HCT116 (cell line): ENCODE results near the gene AWAT2. TPM values are rescaled to one million over a fixed set of nuclear protein-coding genes. Genes with fewer than 3 reads are reported as not detected.

Source experiments
- ATAC-seq: fragments of 200-7000 bp; cut with Tn5 transposase; 2 replicates; pipeline ENCODE4 v1.9.1; 2020; ENCODE audit warnings: mild to moderate bottlenecking, moderate library complexity
- BruUV-seq: library from RNA; stranded (reverse); fragments of 400-500 nt; replicated peaks from 2 replicates; lab custom pipeline; 2021; lab: Mats Ljungman, UMichigan
- CTCF ChIA-PET: fragments of 300-600 bp; sonication (Branson Sonifier 250); formaldehyde crosslinking; loops from one replicate; lab custom pipeline; 2021; ENCODE audit warnings: antibody characterized with exemption; lab: Charles Lee
- POLR2A ChIA-PET: fragments of 300-600, 350-600 bp; sonication (Branson Sonifier 250); formaldehyde crosslinking; loops from one replicate; lab custom pipeline; 2021; ENCODE audit warnings: antibody characterized with exemption; lab: Charles Lee
- RAD21 ChIA-PET, 2 experiments: fragments of 300-600 bp; sonication (Branson Sonifier 250); formaldehyde crosslinking; loops; one replicate each; lab custom pipeline; 2023; ENCODE audit warnings: low total read pairs in 2 of 2; ENCODE audit not compliant: uncharacterized antibody in 2 of 2, unreplicated experiment in 2 of 2, low non-redundant PET in 1 of 2; lab: Charles Lee
- DNase-seq: peaks from one replicate; pipeline ENCODE4 v3.0.0-alpha.2; 2010; ENCODE audit warnings: low read depth, low spot score
- H2AFZ ChIP-seq: fragments of 200-600 bp; shearing (Covaris generic), sonication (generic); 2 replicates; pipeline ENCODE4 v1.6.1; 2017; ENCODE audit warnings: low read depth, mixed run types, mixed read lengths, antibody characterized with exemption, low read length; ENCODE audit not compliant: poor library complexity, severe bottlenecking
- H3K27ac ChIP-seq: 2 replicates; pipeline ENCODE4 v1.5.1; 2012; ENCODE audit warnings: low read depth, low read length
- H3K27me3 ChIP-seq: fragments of 200-600 bp; sonication (generic); 2 replicates; pipeline ENCODE4 v1.6.1; 2016; ENCODE audit warnings: mixed run types, low read length, mixed read lengths; ENCODE audit not compliant: insufficient read depth
- H3K36me3 ChIP-seq, 2 experiments: fragments of 200-500 bp in 1 of 2; fragments of 200-600 bp in 1 of 2; sonication (Bioruptor generic) in 1 of 2; sonication (generic) in 1 of 2; 2 replicates each; pipeline versions ENCODE4 v1.5.1 to v1.6.1; 2014 to 2016; ENCODE audit warnings: low read length in 2 of 2, inconsistent platforms in 1 of 2, mixed read lengths in 1 of 2, mixed run types in 1 of 2; ENCODE audit not compliant: insufficient read depth in 2 of 2, control insufficient read depth in 1 of 2
- H3K4me1 ChIP-seq, 2 experiments: fragments of 200-600 bp in 1 of 2; sonication (generic) in 1 of 2; 2 replicates each; pipeline versions ENCODE4 v1.5.1 to v1.6.1; 2012 to 2017; ENCODE audit warnings: low read length in 2 of 2, inconsistent platforms in 1 of 2, mild to moderate bottlenecking in 1 of 2, mixed read lengths in 1 of 2, mixed run types in 1 of 2, moderate library complexity in 1 of 2; ENCODE audit not compliant: insufficient read depth in 2 of 2, control insufficient read depth in 1 of 2
- H3K4me2 ChIP-seq: fragments of 200-600 bp; sonication (generic); 2 replicates; pipeline ENCODE4 v1.6.1; 2017; ENCODE audit warnings: mixed run types, low read length, mixed read lengths
- H3K4me3 ChIP-seq, 2 experiments: fragments of 200-600 bp in 1 of 2; sonication (generic) in 1 of 2; replicated peaks in 1 of 2; 2 replicates each; pipeline ENCODE4 v1.5.1; 2011 to 2016; ENCODE audit warnings: low read length in 2 of 2, control low read depth in 1 of 2, low read depth in 1 of 2, mild to moderate bottlenecking in 1 of 2, mixed read lengths in 1 of 2, mixed run types in 1 of 2
- H3K79me2 ChIP-seq: fragments of 200-600 bp; sonication (generic); 2 replicates; pipeline ENCODE4 v1.6.1; 2017; ENCODE audit warnings: mild to moderate bottlenecking, mixed run types, low read length, moderate library complexity, mixed read lengths; ENCODE audit not compliant: insufficient read depth
- H3K9ac ChIP-seq: fragments of 200-600 bp; sonication (generic); 2 replicates; pipeline ENCODE4 v1.6.1; 2016; ENCODE audit warnings: low read length, mixed read lengths
- H3K9me2 ChIP-seq: fragments of 200-600 bp; sonication (generic), shearing (Covaris generic); 2 replicates; pipeline ENCODE4 v1.6.1; 2017; ENCODE audit warnings: mixed run types, mild to moderate bottlenecking, moderate library complexity; ENCODE audit not compliant: insufficient read depth
- H3K9me3 ChIP-seq, 2 experiments: fragments of 200-500 bp in 1 of 2; fragments of 200-600 bp in 1 of 2; sonication (Bioruptor generic) in 1 of 2; sonication (generic) in 1 of 2; 2 replicates each; pipeline ENCODE4 v1.6.1; 2014 to 2017; ENCODE audit warnings: low read length in 2 of 2, mixed read lengths in 2 of 2, inconsistent platforms in 1 of 2, low read depth in 1 of 2, mild to moderate bottlenecking in 1 of 2, mixed run types in 1 of 2, moderate library complexity in 1 of 2; ENCODE audit not compliant: control insufficient read depth in 1 of 2, insufficient read depth in 1 of 2
- H4K20me1 ChIP-seq: fragments of 200-600 bp; sonication (generic), shearing (Covaris generic); 2 replicates; pipeline ENCODE4 v1.6.1; 2017; ENCODE audit warnings: mixed run types, mild to moderate bottlenecking, moderate library complexity; ENCODE audit not compliant: insufficient read depth
- CBX3 ChIP-seq: IDR thresholded peaks from 2 replicates; pipeline ENCODE4 v1.6.1; 2012; ENCODE audit warnings: low read depth
- CEBPB ChIP-seq: IDR thresholded peaks from 2 replicates; pipeline ENCODE4 v1.6.1; 2012; ENCODE audit warnings: low read depth
- EGR1 ChIP-seq: IDR thresholded peaks from 2 replicates; pipeline ENCODE4 v1.6.1; 2012; ENCODE audit warnings: low read depth
- POLR2AphosphoS5 ChIP-seq: IDR thresholded peaks from 2 replicates; pipeline ENCODE4 v1.6.1; 2011; ENCODE audit warnings: mild to moderate bottlenecking, low read depth, low read length, moderate library complexity
- SIN3A ChIP-seq: IDR thresholded peaks from 2 replicates; pipeline ENCODE4 v1.6.1; 2012; ENCODE audit warnings: low read depth
- SP1 ChIP-seq: IDR thresholded peaks from 2 replicates; pipeline ENCODE4 v1.6.1; 2012; ENCODE audit warnings: low read depth
- SRF ChIP-seq: IDR thresholded peaks from 2 replicates; pipeline ENCODE4 v1.6.1; 2012; ENCODE audit warnings: low read depth
- YY1 ChIP-seq: IDR thresholded peaks from 2 replicates; pipeline ENCODE4 v1.6.1; 2011; ENCODE audit warnings: low read length, low read depth, moderate library complexity, mild to moderate bottlenecking; ENCODE audit not compliant: insufficient replicate concordance; ENCODE audit errors: extremely low read depth
- ZNF274 ChIP-seq: fragments of 200-500 bp; sonication (Bioruptor generic); IDR thresholded peaks from 2 replicates; pipeline ENCODE4 v1.6.1; 2014; ENCODE audit warnings: mild to moderate bottlenecking, low read depth, low read length, inconsistent platforms
- intact Hi-C: fragments of 100-400 bp; cut with micrococcal nuclease; formaldehyde crosslinking; loops from 2 replicates; pipeline ENCODE4 v1.10.0; 2022
- total RNA-seq: library from RNA; stranded (reverse); gene quantifications from one replicate; pipeline ENCODE4 v1.2.1, GENCODE V29; 2021; ENCODE audit not compliant: unreplicated experiment
- TF ChIP-seq, protein P1 (sequence below), 3 experiments: fragments of 200-600 bp in 1 of 3; sonication (generic) in 1 of 3; IDR thresholded peaks in 2 of 3; conservative IDR thresholded peaks in 1 of 3; 2 replicates each; pipeline ENCODE4 v1.5.1; 2012 to 2017; ENCODE audit warnings: low read depth in 2 of 3, low read length in 2 of 3, antibody characterized with exemption in 1 of 3, borderline replicate concordance in 1 of 3, control low read depth in 1 of 3, mild to moderate bottlenecking in 1 of 3, mixed read lengths in 1 of 3, mixed run types in 1 of 3, moderate library complexity in 1 of 3; ENCODE audit not compliant: insufficient read depth in 1 of 3
- TF ChIP-seq, protein P2 (sequence below): IDR thresholded peaks from 2 replicates; pipeline ENCODE4 v1.6.1; 2011; ENCODE audit warnings: mild to moderate bottlenecking, low read length, moderate library complexity; ENCODE audit not compliant: insufficient replicate concordance; ENCODE audit errors: extremely low read depth
- TF ChIP-seq, protein P3 (sequence below): IDR thresholded peaks from 2 replicates; pipeline ENCODE4 v1.6.1; 2012

Gene AWAT2
- total RNA-seq, 1 experiment from 2014 or later: not detected

DNA sequence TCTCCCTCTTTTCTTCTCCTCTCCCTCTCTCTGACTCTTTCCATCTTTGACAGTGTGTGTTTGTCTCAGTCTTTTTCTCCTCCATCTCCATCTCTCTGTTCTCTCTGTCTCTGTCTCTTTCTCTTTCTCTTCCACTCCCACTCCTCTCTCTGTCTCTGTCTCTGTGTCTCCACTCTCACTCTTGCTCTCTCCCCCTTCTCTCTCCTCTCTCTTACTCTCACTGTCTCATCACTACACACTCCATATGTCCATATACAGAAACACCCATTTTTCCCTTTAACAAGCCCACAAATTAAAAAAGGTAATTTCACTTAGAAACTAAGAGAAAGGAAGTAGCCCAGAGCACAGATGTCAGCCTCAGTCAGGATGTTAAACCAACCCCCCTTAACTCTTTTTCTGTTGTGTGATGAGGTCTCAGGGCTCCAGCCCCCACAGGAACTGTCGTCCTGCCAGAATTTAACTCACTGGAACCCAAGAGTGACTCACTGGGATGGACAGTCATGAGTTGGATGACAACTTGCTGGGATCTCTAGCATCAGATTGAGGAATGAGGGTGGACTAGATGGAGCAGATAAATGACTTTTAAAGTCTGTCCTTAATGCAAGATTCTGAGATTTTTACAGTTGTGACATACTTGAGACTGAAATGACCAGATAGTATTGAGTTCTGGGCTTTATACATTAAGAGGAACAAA lies 40.0 kb upstream of the AWAT2 start:
- RAD21 ChIA-PET: no interaction called here
- no TSS peak for BruUV-seq
- Histone ChIP-seq H4K20me1 (no peaks in the 10 kb centered on the region), H3K4me1 (no peaks in the 10 kb centered on the region), H3K4me3 (no peak overlapping the region), H3K36me3 (no peaks in the 10 kb centered on the region), H3K27ac (no peak overlapping the region), H3K9me2 (no peaks in the 10 kb centered on the region)
- intact Hi-C loops: loop anchor here (10.0 kb wide), 2 partner anchors 475 to 1265 kb away; partner anchors contain the start of genes EDA and EFNB1
- CTCF ChIA-PET: no interaction called here
- TF ChIP-seq, protein P1, sequence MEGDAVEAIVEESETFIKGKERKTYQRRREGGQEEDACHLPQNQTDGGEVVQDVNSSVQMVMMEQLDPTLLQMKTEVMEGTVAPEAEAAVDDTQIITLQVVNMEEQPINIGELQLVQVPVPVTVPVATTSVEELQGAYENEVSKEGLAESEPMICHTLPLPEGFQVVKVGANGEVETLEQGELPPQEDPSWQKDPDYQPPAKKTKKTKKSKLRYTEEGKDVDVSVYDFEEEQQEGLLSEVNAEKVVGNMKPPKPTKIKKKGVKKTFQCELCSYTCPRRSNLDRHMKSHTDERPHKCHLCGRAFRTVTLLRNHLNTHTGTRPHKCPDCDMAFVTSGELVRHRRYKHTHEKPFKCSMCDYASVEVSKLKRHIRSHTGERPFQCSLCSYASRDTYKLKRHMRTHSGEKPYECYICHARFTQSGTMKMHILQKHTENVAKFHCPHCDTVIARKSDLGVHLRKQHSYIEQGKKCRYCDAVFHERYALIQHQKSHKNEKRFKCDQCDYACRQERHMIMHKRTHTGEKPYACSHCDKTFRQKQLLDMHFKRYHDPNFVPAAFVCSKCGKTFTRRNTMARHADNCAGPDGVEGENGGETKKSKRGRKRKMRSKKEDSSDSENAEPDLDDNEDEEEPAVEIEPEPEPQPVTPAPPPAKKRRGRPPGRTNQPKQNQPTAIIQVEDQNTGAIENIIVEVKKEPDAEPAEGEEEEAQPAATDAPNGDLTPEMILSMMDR (IDR thresholded peaks at IDR 0.05 in 2 of 3, conservative IDR thresholded peaks at IDR 0.05 in 1 of 3; ENCODE audit: borderline replicate concordance in 1 of 3, insufficient read depth in 1 of 3, low read depth in 2 of 3, low read length in 2 of 3): no peak
- no peak for TF ChIP-seq CEBPB
- TF ChIP-seq SP1: no peak
- TF ChIP-seq ZNF274: no peak
- TF ChIP-seq POLR2AphosphoS5: no peak
- TF ChIP-seq, protein P2, sequence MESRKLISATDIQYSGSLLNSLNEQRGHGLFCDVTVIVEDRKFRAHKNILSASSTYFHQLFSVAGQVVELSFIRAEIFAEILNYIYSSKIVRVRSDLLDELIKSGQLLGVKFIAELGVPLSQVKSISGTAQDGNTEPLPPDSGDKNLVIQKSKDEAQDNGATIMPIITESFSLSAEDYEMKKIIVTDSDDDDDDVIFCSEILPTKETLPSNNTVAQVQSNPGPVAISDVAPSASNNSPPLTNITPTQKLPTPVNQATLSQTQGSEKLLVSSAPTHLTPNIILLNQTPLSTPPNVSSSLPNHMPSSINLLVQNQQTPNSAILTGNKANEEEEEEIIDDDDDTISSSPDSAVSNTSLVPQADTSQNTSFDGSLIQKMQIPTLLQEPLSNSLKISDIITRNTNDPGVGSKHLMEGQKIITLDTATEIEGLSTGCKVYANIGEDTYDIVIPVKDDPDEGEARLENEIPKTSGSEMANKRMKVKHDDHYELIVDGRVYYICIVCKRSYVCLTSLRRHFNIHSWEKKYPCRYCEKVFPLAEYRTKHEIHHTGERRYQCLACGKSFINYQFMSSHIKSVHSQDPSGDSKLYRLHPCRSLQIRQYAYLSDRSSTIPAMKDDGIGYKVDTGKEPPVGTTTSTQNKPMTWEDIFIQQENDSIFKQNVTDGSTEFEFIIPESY: no peak
- no peak for TF ChIP-seq SRF
- no peak for TF ChIP-seq YY1
- TF ChIP-seq, protein P3, sequence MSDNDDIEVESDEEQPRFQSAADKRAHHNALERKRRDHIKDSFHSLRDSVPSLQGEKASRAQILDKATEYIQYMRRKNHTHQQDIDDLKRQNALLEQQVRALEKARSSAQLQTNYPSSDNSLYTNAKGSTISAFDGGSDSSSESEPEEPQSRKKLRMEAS: no peak
- TF ChIP-seq EGR1: no peak
- no peak for TF ChIP-seq SIN3A
- no peak for TF ChIP-seq CBX3
- TF ChIP-seq, all 23 proteins: peak for 0
- H3K27me3 ChIP-seq: no peaks in the 10 kb centered on the region
- H3K79me2 ChIP-seq: no peaks in the 10 kb centered on the region
- no peak for DNase-seq
- no peak overlapping the region for H3K9ac ChIP-seq
- ATAC-seq: no peak
- no peaks in the 10 kb centered on the region for H3K9me3 ChIP-seq
- no peak overlapping the region for H2AFZ ChIP-seq
- no peak overlapping the region for H3K4me2 ChIP-seq
- POLR2A ChIA-PET: no interaction called here
